PC-9 (cell line): ENCODE results near the gene CD300H. TPM values are rescaled to one million over a fixed set of nuclear protein-coding genes. Genes with fewer than 3 reads are reported as not detected.

ENCODE experiments used
- BruUV-seq: library from RNA; stranded (reverse); fragments of 400-500 nt; replicated peaks from 2 replicates; lab custom pipeline; 2021; lab: Mats Ljungman, UMichigan
- CTCF ChIA-PET: fragments of 300-600 bp; sonication (Branson Sonifier 250); formaldehyde crosslinking; loops from one replicate; lab custom pipeline; 2022; ENCODE audit warnings: antibody characterized with exemption; lab: Charles Lee
- POLR2A ChIA-PET: fragments of 300-600 bp; sonication (Branson Sonifier 250); formaldehyde crosslinking; loops from one replicate; lab custom pipeline; 2022; ENCODE audit warnings: antibody characterized with exemption; ENCODE audit not compliant: unreplicated experiment; lab: Charles Lee
- DNase-seq, 2 experiments: peaks; one replicate each; pipeline versions ENCODE4 v3.0.0 to v3.0.0-alpha.2; 2015 to 2022; ENCODE audit warnings: mixed read lengths in 1 of 2
- H2AFZ ChIP-seq: fragments of 200-600 bp; sonication (generic); 2 replicates; pipeline ENCODE4 v1.8.1; 2017; ENCODE audit warnings: antibody characterized with exemption
- H3F3A ChIP-seq: fragments of 200-600 bp; sonication (generic); 2 replicates; pipeline ENCODE4 v1.8.1; 2017; ENCODE audit warnings: antibody characterized with exemption, mild to moderate bottlenecking, low read depth; ENCODE audit not compliant: insufficient read depth
- H3K27ac ChIP-seq: fragments of 200-600 bp; sonication (generic); 2 replicates; pipeline ENCODE4 v1.6.1; 2016; ENCODE audit warnings: mixed run types
- H3K27me3 ChIP-seq: fragments of 200-600 bp; sonication (generic); 2 replicates; pipeline ENCODE4 v1.6.1; 2016; ENCODE audit warnings: low read depth, mixed run types; ENCODE audit not compliant: insufficient read depth
- H3K36me3 ChIP-seq: fragments of 200-600 bp; sonication (generic); 2 replicates; pipeline ENCODE4 v1.6.1; 2016; ENCODE audit warnings: low read depth, mixed run types
- H3K4me1 ChIP-seq: fragments of 200-600 bp; sonication (generic); replicated peaks from 2 replicates; pipeline ENCODE4 v1.6.1; 2016; ENCODE audit warnings: mixed run types; ENCODE audit not compliant: insufficient read depth
- H3K4me2 ChIP-seq: fragments of 200-600 bp; sonication (generic); 2 replicates; pipeline ENCODE4 v1.6.1; 2017; ENCODE audit warnings: mixed run types
- H3K4me3 ChIP-seq: fragments of 200-600 bp; sonication (generic); 2 replicates; pipeline ENCODE4 v1.6.1; 2016; ENCODE audit warnings: mixed run types
- H3K79me2 ChIP-seq: fragments of 200-600 bp; sonication (generic); 2 replicates; pipeline ENCODE4 v1.6.1; 2017; ENCODE audit warnings: low read depth, mixed run types
- H3K9me2 ChIP-seq: fragments of 200-600 bp; sonication (generic); 2 replicates; pipeline ENCODE4 v1.8.1; 2017; ENCODE audit warnings: mild to moderate bottlenecking; ENCODE audit not compliant: insufficient read depth
- H3K9me3 ChIP-seq: fragments of 200-600 bp; sonication (generic); 2 replicates; pipeline ENCODE4 v1.8.1; 2016; ENCODE audit warnings: low read depth; ENCODE audit not compliant: insufficient read depth
- H4K20me1 ChIP-seq: fragments of 200-600 bp; sonication (generic); 2 replicates; pipeline ENCODE4 v1.8.1; 2017; ENCODE audit not compliant: insufficient read depth
- CTCF ChIP-seq: fragments of 200-600 bp; sonication (generic); conservative IDR thresholded peaks from 2 replicates; pipeline ENCODE4 v1.6.1; 2017; ENCODE audit warnings: mixed run types, antibody characterized with exemption, mild to moderate bottlenecking, moderate library complexity
- EZH2 ChIP-seq: fragments of 200-600 bp; sonication (generic); IDR thresholded peaks from 2 replicates; pipeline ENCODE4 v1.8.0; 2017; ENCODE audit warnings: antibody characterized with exemption, low read depth
- intact Hi-C: fragments of 100-400 bp; cut with micrococcal nuclease; formaldehyde crosslinking; loops from one replicate; pipeline ENCODE4 v1.10.0; 2022; ENCODE audit not compliant: unreplicated experiment
- total RNA-seq: library from RNA; stranded (reverse); gene quantifications from 2 replicates; pipeline ENCODE4 v1.2.3, GENCODE V29; 2021

Gene CD300H
- total RNA-seq, 1 experiment from 2014 or later, result not detected

- no peak for DNase-seq
- TF ChIP-seq CTCF (no peak), EZH2 (no peak)
- intact Hi-C loops, result no loop called here
- Histone ChIP-seq H3K27me3 (peaks cover 98% of the 10 kb centered on the region), H3K9me3 (no peaks in the 10 kb centered on the region), H3F3A (no peaks in the 10 kb centered on the region), H3K36me3 (no peaks in the 10 kb centered on the region), H3K27ac (no peak overlapping the region), H3K79me2 (no peaks in the 10 kb centered on the region), H3K4me2 (no peak overlapping the region), H3K9me2 (no peaks in the 10 kb centered on the region), H3K4me1 (no peaks in the 10 kb centered on the region), H4K20me1 (no peaks in the 10 kb centered on the region), H3K4me3 (no peak overlapping the region), H2AFZ (no peak overlapping the region)
- ChIA-PET CTCF (no interaction called here), POLR2A (no interaction called here)
- BruUV-seq, result no TSS peak
Measured at GRCh38 chr17:74527756-74528155, 39.6 kb downstream of the CD300H start.

GRCh38 chr17:74527081-74527480, 40.2 kb downstream of the CD300H start:
- no peaks in the 10 kb centered on the region for H3K9me3 ChIP-seq
- H3F3A ChIP-seq, result no peaks in the 10 kb centered on the region
- DNase-seq, result no peak
- CTCF ChIA-PET, result interaction anchor here (0.6 kb wide), 1 partner anchor 147 kb away, joined by 5 read pairs; no protein-coding TSS in a partner anchor
- no peaks in the 10 kb centered on the region for H3K9me2 ChIP-seq
- BruUV-seq, result no TSS peak
- no peak overlapping the region for H3K27ac ChIP-seq
- H4K20me1 ChIP-seq, result no peaks in the 10 kb centered on the region
- H3K27me3 ChIP-seq, result peaks cover 98% of the 10 kb centered on the region
- no peaks in the 10 kb centered on the region for H3K4me1 ChIP-seq
- POLR2A ChIA-PET, result interaction anchor here (0.6 kb wide), 1 partner anchor 364 kb away, joined by 14 read pairs; no protein-coding TSS in a partner anchor
- H2AFZ ChIP-seq, result no peak overlapping the region
- H3K4me2 ChIP-seq, result no peak overlapping the region
- H3K36me3 ChIP-seq, result no peaks in the 10 kb centered on the region
- no peak for TF ChIP-seq EZH2
- TF ChIP-seq CTCF, result no peak
- intact Hi-C loops, result no loop called here
- H3K4me3 ChIP-seq, result no peak overlapping the region
- no peaks in the 10 kb centered on the region for H3K79me2 ChIP-seq

- POLR2A ChIA-PET, result interaction anchor here (0.6 kb wide), 1 partner anchor 364 kb away, joined by 14 read pairs; no protein-coding TSS in a partner anchor
Measured at GRCh38 chr17:74526681-74527080, 40.6 kb downstream of the CD300H start.

More at GRCh38 chr17:74526681-74527080, 40.6 kb downstream of the CD300H start:
- Histone ChIP-seq H3K79me2 (no peaks in the 10 kb centered on the region), H3K9me3 (no peaks in the 10 kb centered on the region), H3K9me2 (no peaks in the 10 kb centered on the region), H3K36me3 (no peaks in the 10 kb centered on the region), H3K4me2 (no peak overlapping the region), H4K20me1 (no peaks in the 10 kb centered on the region), H3K4me3 (no peak overlapping the region), H3K27ac (no peak overlapping the region), H3F3A (no peaks in the 10 kb centered on the region), H2AFZ (no peak overlapping the region), H3K27me3 (peaks cover 98% of the 10 kb centered on the region), H3K4me1 (no peaks in the 10 kb centered on the region)
- no peak for TF ChIP-seq CTCF
- TF ChIP-seq EZH2, result no peak
- BruUV-seq, result no TSS peak
- intact Hi-C loops, result no loop called here
- CTCF ChIA-PET, result interaction anchor here (0.6 kb wide), 1 partner anchor 146 kb away, joined by 5 read pairs; no protein-coding TSS in a partner anchor
- DNase-seq, result no peak
